Measurements from ENCODE around the gene FBXW2.

Gene FBXW2

GRCh38 chr9:120801441-120801840 is 8.2 kb upstream of the FBXW2 start:
- TF ChIP-seq FOXP2 (optimal IDR thresholded peaks at IDR 0.05; ENCODE audit: borderline replicate concordance, extremely low read depth, extremely low read length, insufficient read depth) (no peak), POLR2AphosphoS5 (IDR thresholded peaks at IDR 0.05; ENCODE audit: low read depth, low read length) (no peak), SIN3A (IDR thresholded peaks at IDR 0.05; ENCODE audit: borderline replicate concordance, insufficient read depth, low read length) (no peak), TAF1 (IDR thresholded peaks at IDR 0.05; ENCODE audit: borderline replicate concordance, insufficient read depth, low read length) (no peak), REST (IDR thresholded peaks at IDR 0.05; ENCODE audit: insufficient read depth in 1 of 2, low read depth in 2 of 2, low read length in 2 of 2) (no peak)

GRCh38 chr9:120791161-120791560 is 2.1 kb downstream of the FBXW2 start:
- TF ChIP-seq POLR2AphosphoS5 (IDR thresholded peaks at IDR 0.05; ENCODE audit: low read depth, low read length): no peak
- TF ChIP-seq REST (IDR thresholded peaks at IDR 0.05; ENCODE audit: insufficient read depth in 1 of 2, low read depth in 2 of 2, low read length in 2 of 2): no peak
- TF ChIP-seq SIN3A (IDR thresholded peaks at IDR 0.05; ENCODE audit: borderline replicate concordance, insufficient read depth, low read length): no peak
- TF ChIP-seq FOXP2 (optimal IDR thresholded peaks at IDR 0.05; ENCODE audit: borderline replicate concordance, extremely low read depth, extremely low read length, insufficient read depth): no peak
- no peak for TF ChIP-seq TAF1 (IDR thresholded peaks at IDR 0.05; ENCODE audit: borderline replicate concordance, insufficient read depth, low read length)

- TF ChIP-seq SIN3A (IDR thresholded peaks at IDR 0.05; ENCODE audit: borderline replicate concordance, insufficient read depth, low read length) (no peak), TAF1 (IDR thresholded peaks at IDR 0.05; ENCODE audit: borderline replicate concordance, insufficient read depth, low read length) (no peak), REST (IDR thresholded peaks at IDR 0.05; ENCODE audit: insufficient read depth in 1 of 2, low read depth in 2 of 2, low read length in 2 of 2) (no peak), POLR2AphosphoS5 (IDR thresholded peaks at IDR 0.05; ENCODE audit: low read depth, low read length) (no peak), FOXP2 (optimal IDR thresholded peaks at IDR 0.05; ENCODE audit: borderline replicate concordance, extremely low read depth, extremely low read length, insufficient read depth) (no peak)
Observed at GRCh38 chr9:120787933-120788332, 5.3 kb downstream of the FBXW2 start.

GRCh38 chr9:120783602-120784047 is 9.6 kb downstream of the FBXW2 start:
- TF ChIP-seq POLR2AphosphoS5 (IDR thresholded peaks at IDR 0.05; ENCODE audit: low read depth, low read length) (no peak), SIN3A (IDR thresholded peaks at IDR 0.05; ENCODE audit: borderline replicate concordance, insufficient read depth, low read length) (no peak), REST (IDR thresholded peaks at IDR 0.05; ENCODE audit: insufficient read depth in 1 of 2, low read depth in 2 of 2, low read length in 2 of 2) (no peak), FOXP2 (optimal IDR thresholded peaks at IDR 0.05; ENCODE audit: borderline replicate concordance, extremely low read depth, extremely low read length, insufficient read depth) (no peak), TAF1 (IDR thresholded peaks at IDR 0.05; ENCODE audit: borderline replicate concordance, insufficient read depth, low read length) (no peak)

- no peak for TF ChIP-seq POLR2AphosphoS5 (IDR thresholded peaks at IDR 0.05; ENCODE audit: low read depth, low read length)
- TF ChIP-seq TAF1 (IDR thresholded peaks at IDR 0.05; ENCODE audit: borderline replicate concordance, insufficient read depth, low read length): no peak
- no peak for TF ChIP-seq SIN3A (IDR thresholded peaks at IDR 0.05; ENCODE audit: borderline replicate concordance, insufficient read depth, low read length)
Observed at GRCh38 chr9:120781236-120781635, 12.0 kb downstream of the FBXW2 start.

Measured in PFSK-1 (cell line).